ENCODE data around the gene PITPNC1.
"Not testable (repeated sequence)": the region's sequence is repeated elsewhere in the genome, so short reads cannot be mapped to it uniquely, and the experiment has no call there.

Gene PITPNC1

DNA sequence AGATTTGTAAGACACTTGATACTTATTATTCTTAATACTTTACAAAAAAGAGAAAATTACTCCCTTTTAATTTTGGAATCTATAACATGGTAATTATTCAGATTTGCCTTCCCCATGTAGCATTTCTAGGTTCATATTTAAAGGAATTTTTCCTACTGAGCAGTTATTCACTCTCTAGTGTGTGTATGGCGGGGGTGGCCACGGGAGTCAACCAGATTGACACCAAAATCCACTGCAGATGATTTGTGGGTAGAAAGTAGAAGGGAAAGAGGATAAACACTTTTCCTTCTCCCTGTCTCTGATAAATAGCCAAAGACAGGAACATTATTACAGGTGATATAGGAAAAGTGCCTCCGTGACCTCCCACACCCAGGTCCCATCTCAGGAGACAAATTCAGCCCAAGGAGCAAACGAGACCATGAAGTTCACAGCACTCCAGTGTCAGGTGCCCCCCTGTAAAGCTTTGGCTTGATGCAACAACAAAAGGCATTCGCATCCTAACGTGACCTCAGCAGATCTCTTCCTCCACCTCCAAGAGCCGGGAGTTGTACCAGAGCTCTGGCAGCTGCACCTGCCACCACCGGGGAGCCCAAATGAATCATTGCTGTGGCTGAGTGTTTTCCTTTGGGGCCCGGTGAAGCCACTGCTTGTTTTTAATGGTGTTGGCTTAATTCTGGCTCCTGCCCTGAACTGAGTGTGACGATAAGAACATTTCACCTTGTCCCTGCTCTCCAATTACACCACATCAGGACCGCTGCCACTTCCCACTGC lies 248.0 kb downstream of the PITPNC1 start:
- DNase-seq (ENCODE audit: low read depth) = no peak

DNA sequence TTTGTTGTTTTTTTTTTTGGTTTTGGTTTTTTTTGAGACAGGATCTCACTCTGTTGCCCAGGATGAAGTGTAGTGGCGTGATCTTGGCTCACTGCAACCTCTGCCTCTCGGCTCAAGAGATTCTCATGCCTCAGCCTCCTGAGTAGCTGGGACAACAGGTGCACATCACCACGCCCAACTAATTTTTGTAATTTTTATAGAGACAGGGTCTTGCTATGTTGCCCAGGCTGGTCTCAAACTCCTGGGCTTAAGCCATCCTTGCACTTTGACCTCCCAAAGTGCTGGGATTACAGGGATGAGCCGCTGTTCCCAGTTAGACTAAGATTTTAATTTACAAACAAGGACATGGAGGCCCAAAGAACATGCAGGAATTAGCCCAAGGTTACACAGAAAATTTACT lies 248.9 kb downstream of the PITPNC1 start:
- DNase-seq (ENCODE audit: low read depth) = no peak

DNA sequence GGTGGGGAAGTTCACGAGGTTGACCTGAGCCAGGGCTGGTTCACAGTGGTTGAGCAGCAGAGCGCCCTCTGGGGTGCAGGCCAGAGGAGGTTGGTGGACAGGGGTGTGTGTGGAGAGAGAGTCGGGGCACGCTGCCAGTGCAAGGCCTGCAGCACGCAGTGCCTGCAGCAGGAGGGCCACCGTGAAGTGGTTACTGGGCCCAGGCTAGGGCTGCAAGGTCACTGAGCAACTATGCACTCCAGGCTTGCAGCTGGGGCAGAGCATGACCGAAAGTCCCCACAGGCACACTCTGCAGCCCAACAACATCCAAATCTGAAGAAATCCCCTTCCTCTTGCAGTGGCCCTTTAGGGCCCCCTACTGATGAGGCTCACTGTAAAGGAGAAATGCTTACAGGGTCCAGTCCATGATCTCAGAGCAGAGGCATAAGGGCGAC lies 251.5 kb downstream of the PITPNC1 start:
- no peak for DNase-seq (ENCODE audit: low read depth)

DNA sequence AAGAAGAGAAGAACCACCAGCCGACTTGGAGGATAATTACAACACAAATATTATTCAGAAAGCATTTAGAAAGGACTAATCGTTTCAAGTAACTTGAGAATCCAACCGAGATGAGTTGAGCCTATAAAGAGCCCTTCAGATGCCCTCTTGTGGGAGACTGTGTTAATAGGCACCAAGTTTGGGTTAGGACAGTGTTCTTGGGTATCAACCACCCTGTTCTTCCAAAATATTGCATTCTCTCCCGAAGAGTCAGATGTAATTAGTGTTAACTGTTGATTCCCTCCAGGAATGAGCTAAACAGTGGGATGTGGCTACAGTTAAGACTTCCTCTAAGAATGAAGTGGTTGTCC lies 252.9 kb downstream of the PITPNC1 start:
- DNase-seq (ENCODE audit: low read depth) = peak; percentile 69

DNA sequence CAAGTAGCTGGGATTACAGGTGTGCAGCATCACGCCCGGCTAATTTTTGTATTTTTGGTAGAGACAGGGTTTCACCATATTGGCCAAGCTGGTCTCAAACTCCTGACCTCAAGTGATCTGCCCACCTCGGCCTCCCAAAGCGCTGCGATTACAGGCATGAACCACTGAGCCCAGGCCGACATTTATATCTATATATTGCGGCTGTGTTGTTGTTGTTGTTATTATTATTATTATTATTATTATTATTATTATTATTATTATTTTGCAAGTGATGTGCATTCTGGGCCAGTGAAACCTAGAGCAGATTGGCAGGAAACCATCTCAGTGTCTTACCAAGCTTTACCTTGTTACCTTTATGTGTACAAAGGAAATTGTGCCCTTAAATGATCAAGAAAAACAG lies 253.8 kb downstream of the PITPNC1 start:
- not testable (repeated sequence) for DNase-seq (ENCODE audit: low read depth)

DNA sequence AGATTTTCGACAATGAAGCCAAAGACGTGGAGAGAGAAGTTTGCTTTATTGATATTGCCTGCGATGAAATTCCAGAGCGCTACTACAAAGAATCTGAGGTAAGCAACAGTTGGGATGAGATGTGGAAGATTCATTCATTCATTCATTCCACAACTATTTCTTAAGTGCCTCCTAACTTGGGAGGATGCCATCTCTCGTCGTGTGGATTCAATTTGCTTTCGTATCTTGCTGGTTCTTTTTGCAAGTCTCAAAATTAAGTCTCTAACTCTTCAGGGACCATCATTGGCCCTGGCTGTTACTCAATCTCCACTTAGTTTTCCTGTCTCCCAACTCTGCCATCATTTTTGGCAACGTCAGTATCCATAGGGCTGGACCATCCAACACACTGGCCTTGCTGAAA lies 255.1 kb downstream of the PITPNC1 start:
- DNase-seq (ENCODE audit: low read depth) = no peak

DNA sequence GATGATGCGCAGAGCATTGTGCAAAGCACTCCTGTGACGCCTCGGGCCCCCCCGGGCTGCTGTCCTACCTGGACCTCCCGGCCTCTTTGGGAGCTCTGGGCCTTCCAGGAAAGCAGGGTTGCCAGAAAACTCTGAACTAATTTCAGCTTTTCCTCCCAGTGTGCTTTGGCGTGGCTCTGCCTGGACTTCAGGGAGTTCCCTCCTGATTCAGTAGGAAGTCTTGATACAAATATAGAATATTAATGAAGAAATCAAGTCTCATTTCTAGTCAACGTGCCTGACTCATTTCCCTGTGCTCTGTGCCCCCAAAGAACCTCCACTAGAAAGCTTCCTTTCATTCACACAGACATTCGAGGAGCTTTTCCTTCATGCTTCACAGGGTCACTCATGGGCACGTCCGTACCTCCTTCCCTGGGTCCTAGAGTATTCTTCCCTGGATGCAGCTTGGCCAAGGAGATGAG lies 256.7 kb downstream of the PITPNC1 start:
- DNase-seq (ENCODE audit: low read depth) = no peak

DNA sequence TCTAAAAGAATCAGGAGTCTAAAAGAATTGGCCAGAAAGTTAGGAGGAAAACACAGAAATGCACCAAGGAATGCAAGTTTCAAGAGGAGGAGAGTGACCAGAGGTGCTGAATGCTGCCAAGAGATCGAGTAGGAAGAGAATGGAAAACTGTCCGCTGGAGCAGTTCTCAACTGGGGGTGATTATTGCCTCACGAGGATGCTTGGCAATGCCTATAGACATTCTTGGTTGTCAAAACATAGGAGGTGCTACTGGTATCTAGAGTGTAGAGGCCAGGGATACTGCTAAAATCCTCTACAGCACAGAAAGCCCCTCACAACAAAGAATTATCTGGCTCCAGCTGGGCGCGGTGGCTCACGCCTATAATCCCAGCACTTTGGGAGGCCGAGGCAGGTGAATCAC lies 258.6 kb downstream of the PITPNC1 start:
- DNase-seq (ENCODE audit: low read depth) = no peak

DNA sequence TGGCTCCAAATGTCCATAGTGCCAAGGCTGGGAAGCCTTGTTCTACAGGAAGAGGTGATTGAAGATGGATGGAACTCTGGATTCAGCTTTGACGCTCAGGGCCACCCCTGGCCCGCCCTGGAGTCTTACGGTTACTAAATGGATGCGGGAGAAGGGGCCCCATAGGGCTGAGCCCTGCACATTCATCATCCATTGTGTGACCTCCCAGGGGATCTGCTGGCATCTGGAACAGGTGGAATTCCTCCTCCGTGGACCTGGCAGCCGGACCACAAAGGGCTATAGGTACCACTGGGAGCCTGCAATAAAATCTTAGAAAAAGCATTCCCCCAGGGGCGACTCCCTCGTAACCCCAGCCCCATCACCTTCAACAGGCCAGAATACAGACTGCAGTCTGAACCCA lies 259.2 kb downstream of the PITPNC1 start:
- DNase-seq (ENCODE audit: low read depth) = no peak

DNA sequence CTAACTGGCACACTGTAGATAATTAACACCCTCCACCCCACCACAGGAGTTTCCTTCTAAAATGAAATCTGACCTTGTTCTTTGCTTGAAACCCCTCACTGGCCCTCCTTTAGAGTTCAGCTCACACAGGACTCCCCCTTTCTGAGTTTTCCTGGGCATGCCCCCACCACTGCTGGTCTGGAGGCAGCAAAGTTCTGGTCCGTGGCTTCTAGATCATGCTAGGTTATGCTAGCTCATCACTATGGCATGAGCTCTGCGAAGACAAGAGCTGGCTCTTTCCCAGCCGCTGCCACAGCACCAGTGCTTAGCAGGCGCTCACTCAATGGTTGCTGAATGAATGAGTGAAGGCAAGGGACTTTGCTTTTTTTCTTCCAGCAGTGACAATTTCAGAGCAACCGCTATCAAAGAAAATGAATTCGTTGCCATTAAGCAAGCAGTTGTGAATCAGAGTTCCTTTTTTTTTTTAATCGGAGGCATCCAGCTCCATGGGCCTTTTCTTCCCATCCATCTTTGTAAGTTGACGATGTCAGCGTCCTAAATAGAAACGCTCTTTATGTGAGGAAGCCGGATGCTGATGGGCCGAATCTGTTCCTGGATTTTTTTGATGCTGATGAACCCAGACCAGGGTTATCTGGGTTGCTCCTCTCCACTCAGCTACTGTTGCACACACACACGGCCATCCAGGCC lies 259.9 kb downstream of the PITPNC1 start:
- peak; percentile 45 for DNase-seq (ENCODE audit: low read depth)

DNA sequence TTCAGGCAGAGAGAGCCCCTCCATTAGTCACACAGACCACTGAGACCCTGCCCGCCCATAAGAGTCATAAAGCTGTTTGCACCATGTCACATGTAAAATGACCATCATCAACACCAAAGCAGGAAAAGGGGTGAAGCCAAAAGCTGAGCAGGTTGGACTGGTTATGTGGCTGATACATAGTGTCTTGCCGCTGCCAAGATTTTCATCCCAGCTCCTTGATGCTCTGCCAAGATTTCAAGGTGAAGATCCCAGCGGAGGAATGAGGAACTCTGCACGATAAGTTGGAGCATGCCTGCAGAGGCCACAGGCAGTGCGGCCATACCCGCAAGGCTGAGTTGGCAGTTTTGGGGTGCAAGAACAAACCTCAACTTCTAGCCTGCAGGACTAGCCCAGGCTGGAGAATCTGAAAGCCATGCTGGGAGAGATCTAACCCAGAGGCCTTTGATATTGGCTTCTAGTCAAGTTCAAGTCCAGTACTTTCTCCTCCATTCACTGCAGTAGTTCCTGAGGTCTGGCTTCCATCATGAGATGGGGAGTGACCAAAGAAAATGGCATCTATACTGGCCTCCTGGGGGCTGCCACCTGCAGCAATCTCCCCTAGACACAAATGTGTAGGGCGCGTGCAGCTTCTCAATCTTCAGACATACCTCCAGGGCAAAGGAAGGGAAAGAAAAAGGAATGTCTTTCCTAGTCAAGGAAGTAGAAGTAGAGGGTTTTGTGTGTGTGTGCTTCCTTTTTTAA lies 261.0 kb downstream of the PITPNC1 start:
- no peak for DNase-seq (ENCODE audit: low read depth)

DNA sequence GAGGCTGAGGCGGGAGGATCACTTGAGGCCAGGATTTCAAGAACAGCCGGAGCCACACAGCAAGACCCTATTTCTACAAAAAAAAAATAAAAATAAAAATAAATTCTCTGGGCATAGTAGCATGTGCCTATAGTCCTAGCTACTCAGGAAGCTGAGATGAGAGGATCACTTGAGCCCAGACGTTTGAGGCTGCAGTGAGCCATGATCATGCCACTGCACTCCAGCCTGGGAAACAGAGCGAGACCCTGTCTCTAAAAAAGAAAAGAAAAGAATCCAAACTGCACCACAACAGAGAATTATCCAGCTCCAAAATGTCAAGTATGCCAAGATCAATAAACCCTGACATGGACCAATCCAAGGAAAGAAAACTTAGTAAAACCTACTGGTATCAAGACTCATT lies 261.8 kb downstream of the PITPNC1 start:
- DNase-seq (ENCODE audit: low read depth) = no peak

DNA sequence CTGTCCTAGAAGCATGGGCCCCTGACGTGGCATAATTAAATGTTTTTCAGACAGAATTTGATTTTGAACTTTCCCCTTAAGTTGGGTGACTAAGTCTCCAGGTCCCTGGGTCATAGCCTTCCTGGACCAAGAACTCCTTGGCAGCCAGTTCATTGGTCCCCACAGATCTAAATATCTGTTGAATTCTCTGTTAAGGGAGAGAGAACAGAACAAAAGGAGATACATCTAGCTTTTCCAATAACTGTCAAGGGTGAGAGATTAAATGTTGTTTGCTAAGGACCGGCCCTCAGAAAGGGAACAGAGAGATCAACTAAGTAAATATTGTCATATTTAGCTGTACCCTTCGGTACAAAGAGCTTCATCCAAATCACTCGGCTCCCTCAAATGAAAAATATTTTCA lies 262.5 kb downstream of the PITPNC1 start:
- no peak for DNase-seq (ENCODE audit: low read depth)

DNA sequence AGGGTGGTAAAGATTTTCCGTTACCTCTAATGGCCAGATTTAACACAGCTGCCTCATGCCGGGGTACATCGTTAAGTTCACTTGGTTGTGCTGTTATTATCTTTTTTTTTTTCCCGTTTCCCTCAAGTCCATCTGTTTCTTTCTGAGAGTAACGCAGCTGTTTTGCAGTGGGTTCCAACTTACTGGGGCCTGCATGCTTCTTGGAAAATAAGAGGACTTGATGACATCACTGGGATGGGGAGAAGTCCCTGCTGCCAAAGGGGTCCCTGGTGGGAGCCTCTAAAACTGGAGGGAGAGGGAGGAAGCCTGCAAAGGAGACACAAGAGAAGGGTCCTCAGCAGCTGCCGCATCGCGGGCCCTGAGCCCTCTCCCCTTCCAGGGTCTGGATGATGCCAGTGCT lies 262.9 kb downstream of the PITPNC1 start:
- DNase-seq (ENCODE audit: low read depth) = no peak

DNA sequence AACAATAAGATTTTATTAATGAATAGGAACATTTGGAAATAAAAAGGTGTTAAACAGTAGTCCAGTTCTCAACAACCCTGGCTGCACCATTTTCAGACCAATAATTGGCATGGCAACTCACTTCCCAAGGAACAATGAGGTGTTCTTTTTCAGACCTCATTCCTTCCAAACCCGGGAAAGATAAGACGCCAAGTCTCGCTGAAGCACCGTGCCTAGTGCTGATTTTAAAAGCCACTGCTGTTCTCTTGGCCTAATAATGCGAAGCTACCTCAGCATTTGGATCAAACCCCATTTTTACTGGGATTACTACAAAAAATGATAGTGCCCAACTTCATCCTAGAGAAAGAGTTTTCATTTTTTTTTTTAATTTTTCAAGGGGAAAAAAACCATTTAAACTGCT lies 265.4 kb downstream of the PITPNC1 start:
- DNase-seq (ENCODE audit: low read depth) = no peak

DNA sequence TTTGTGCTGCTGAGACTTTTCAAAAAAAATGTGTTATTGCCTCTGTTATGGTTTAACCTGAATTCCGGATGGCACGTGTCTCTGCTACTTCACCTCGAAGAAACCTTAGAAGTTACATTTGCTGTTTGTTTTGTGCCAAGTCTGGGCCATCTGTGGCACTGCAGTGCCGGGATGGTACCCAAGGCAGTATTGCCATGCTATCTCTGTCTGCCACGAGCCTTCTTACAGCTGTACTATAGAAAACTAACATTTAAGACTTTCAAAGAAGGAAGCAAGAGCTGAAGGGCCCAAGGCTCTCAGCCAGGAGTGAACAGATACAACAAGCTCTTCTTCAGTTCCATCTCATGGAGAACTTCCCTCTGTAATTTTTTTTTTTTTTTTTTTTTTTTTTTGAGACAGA lies 267.0 kb downstream of the PITPNC1 start:
- DNase-seq (ENCODE audit: low read depth) = no peak

DNA sequence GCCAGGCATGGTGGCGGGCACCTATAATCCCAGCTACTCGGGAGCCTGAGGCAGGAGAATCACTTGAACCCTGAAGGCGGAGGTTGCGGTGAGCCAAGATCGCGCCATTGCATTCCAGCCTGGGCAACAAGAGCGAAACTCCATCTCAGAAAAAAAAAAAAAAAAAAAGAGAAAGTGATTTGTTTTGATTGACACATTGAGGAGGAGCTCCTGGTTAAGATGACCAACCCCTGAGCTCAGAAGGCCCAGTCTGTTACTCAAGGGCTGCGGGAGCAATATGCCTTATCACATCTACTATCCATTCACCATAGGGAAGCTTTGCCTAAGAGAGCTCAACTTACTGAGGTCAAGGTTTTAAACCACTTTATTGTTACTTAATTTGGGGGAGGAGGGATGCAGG lies 268.1 kb downstream of the PITPNC1 start:
- DNase-seq (ENCODE audit: low read depth) = not testable (repeated sequence)

DNA sequence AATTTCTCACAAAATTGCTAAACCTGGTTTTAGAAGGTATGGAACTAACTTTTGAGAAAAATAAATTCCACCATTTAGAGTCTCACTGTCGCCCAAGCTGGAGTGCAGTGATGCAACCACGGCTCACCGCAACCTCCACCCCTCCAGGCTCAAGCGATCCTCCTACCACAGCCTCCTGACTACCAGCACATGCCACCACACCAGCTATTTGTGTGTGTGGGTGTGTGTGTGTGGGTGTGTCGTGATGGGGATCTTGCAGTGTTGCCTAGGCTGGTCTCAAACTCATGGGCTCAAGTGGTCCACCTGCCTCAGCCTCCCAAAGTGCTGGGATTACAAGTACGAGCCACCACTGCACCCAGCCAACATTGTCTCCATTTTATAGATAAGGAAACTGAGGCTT lies 269.4 kb downstream of the PITPNC1 start:
- DNase-seq (ENCODE audit: low read depth) = no peak

DNA sequence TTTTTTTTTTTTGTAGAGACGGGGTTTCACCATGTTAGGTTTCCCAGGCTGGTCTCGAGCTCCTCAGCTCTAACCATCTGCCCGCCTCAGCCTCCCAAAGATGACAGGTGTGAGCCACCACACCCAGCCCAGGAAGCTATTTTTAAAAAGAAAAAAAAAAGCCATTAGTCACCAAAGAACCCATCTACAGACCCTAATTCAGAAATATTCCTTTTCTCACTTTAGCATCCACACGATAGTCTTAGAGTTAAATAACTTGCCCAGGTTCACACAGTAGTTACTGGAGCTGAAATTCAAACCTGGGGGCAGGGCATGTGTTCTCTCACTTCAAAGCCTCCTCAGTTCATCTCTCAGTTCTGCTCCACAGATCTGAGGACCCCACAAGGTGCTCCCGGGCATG lies 270.4 kb downstream of the PITPNC1 start:
- no peak for DNase-seq (ENCODE audit: low read depth)

DNA sequence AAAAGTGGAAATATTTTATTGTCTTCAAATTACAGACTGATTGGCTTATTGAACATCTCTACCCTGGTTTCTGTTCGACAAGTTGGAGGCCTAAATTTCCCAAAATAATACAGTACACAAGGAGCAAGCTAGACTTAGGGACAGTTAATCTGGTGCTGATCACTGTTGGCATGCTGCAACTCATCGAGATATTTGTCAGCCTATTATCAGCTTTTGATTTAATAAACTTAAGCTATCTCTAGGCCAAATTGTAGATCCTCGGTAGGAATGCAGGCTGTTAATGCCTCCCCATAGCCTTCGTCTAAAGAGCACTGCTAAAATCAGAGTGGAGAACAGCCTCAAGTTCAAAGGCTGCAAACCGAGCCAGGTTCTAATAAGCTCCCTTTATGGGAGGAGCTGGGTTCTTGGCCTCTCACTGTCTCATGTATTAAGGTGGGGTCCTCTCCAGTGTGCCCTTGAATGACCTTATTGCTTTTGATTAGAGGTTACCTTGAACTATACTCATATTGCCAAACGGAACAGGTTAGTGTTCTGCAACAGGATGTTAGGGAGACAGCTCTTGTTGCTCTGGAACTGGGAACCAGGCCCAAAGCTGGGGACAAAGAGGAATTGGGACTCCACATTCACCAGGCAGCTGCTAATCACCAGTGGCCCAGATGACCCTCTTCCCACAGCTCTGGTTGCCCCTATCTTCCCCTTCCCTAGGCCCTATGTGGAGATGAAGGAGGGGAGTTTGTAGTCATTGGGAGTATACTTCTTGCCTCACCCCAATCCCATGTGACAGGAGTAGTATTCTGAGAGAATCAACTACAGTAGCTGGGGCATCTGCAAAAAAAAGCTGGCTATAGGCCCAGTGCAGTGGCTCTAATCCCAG lies 271.2 kb downstream of the PITPNC1 start:
- DNase-seq (ENCODE audit: low read depth) = no peak

DNA sequence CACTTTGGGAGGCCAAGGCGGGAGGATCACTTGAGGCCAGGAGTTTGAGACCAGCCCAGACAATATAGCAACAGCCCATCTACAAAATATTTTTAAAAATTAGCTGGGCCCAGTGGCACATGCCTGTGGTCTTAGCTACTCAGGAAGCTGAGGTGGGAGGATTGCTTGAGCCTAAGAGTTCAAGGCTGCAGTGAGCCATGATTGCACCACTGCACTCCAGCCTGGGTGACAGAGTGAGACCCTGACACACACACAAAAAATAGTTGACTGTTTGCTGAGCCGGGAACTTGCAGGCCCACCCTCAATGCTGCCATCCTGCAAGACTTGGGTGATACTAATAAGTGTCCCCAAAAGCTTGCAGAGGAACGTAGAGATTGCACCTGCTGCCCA lies 271.8 kb downstream of the PITPNC1 start:
- DNase-seq (ENCODE audit: low read depth) = not testable (repeated sequence)

DNA sequence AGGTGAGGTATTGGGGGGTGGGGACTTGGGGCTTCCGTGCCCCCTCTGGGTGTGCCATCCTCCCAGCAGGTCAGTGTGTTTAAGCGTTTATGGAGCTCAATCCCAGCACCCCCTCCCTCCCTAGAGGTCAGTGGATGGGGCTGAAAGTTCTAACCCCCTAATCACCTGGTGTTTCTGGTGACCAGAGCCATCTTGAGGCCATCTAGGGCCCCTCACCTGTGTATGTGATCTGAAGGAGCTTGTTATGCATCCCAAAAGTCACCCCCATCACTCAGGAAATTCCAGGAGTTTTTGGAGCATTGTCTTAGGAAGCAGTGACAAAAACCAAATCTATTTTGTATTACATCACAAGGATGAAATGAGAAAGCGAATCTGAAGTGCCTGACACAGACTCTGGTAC lies 272.8 kb downstream of the PITPNC1 start:
- no peak for DNase-seq (ENCODE audit: low read depth)
